SK-N-DZ (cell line): Measurements from ENCODE around the gene GRM8.
"Not testable (repeated sequence)": the region's sequence is repeated elsewhere in the genome, so short reads cannot be mapped to it uniquely, and the experiment has no call there.

Experiments used
- DNase-seq: peaks from one replicate; pipeline ENCODE4 v3.0.0-alpha.2; 2015; ENCODE audit warnings: low spot score

GRM8 gene

GRCh38 chr7:126727930-126728391 is 524.8 kb downstream of the GRM8 start:
- DNase-seq, result no peak

- no peak for DNase-seq
Measured at GRCh38 chr7:126723966-126724544, 528.7 kb downstream of the GRM8 start.

DNA sequence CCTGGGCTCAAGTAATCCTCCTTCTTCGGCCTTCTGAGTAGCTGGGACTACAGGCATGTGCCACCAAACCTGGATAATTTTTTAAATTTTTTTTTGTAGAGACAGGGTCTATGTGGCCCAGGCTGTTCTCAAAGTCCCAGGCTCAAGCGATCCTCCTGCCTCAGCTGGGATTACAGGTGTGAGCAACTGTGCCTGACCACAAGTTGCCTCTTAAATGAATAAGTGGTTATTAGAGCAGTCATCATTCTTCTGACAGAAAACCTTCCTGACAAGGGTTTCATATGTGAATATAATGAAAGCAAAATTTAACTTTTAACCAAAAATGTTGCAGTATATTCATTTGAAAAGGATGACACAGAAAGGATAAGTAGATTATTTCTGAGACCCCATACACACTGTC is 532.5 kb downstream of the GRM8 start:
- no peak for DNase-seq

- DNase-seq, result no peak
Measured at GRCh38 chr7:126718419-126718818, 534.3 kb downstream of the GRM8 start.

DNA sequence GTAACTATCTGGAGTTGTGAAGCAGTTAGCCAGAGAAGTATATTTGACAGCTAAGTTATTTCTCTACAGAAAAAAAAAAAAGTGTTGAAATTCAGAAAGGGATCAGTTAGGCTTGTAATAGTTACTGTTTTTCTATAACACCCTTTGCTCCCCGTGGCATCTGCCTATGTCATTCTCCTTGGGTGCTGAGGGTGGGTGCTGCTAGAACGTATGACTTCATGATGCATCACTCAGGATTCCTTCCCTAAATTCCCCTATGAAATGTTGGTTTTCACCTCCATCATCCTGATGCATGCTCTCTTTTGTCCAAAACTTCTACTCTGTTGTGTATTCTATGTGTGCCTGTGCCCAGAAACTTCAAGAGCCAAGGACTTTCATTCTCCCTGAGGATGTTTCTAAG is 536.4 kb downstream of the GRM8 start:
- no peak for DNase-seq

GRCh38 chr7:126715076-126715475 is 537.7 kb downstream of the GRM8 start:
- no peak for DNase-seq

DNA sequence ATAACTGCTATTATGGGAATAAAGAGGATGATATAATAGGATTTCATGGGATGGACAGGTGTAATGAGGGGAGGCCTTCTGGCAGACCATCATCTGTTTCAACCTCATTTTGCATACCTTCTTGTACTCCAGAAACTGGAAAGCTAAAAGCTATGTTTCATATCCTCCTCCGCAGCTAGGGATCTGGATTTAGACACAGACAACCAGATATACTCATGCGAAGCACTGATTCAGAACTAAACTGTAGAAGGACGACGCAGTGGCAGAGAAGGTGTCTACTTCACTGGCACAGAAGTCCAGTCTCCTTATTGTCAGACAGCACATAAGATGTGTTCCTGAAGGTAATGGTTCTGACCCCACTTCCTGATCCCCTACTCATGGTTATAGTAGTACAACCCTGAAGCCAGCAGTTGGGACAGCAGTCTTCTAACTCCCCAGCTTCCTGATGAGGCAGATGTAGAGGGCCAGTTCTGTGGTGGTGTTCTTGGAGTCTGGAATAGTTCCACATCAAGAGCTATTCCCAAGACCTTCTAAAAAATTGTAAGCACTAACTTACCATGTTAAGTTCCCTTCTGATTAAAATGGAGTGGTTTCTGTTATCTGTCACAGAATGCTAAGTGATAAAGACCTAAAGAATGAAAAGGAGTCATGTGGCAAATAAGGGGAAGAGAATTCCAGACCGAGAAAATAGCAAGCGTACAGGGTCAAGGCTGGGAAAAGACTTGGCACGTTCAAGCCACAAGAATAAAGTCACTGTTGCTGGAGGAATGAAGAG is 550.3 kb downstream of the GRM8 start:
- DNase-seq, result peak; percentile 32

DNA sequence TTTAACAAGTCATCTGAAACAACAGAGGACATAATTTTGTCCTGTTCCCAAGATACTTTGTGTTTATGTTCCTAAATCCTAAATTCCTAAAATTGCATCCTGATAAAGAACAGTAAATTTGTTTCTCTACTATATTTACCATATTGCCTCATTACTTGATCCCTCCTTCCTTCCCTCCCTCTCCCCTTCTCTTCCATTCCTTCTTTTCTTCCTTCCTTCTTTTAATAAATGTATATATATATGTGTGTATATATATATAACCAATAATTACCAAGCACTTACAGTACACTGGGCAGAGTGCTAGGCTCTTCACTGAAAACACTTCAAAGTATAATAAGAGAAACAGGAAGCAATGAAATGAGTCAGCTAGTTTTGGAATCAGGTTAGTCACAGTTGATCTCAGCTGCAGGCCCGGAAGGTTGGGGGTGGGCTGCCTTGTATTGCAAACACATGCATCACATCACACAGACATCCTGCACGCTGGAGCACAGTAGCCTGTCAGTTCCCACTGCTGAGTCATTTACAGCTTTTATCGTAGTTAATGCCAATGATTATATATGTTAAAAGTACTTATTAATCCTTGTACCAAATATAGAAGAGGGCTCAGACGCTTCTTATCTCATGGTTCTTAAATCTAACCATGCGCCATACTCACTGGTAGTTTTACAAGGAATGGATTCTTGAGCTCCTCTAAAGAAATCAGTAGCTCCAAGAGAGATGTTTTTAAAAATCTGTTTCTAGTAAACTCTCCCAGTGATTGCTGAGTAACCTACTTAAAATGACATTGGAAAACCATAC is 551.7 kb downstream of the GRM8 start:
- DNase-seq, result peak; percentile 71

GRCh38 chr7:126699707-126700106 is 553.0 kb downstream of the GRM8 start:
- peak; percentile 74 for DNase-seq

GRCh38 chr7:126698909-126699308 is 553.8 kb downstream of the GRM8 start:
- DNase-seq, result peak; percentile 71

GRCh38 chr7:126698446-126698845 is 554.3 kb downstream of the GRM8 start:
- DNase-seq, result no peak

GRCh38 chr7:126696256-126697038 is 556.3 kb downstream of the GRM8 start:
- DNase-seq, result no peak

- no peak for DNase-seq
Measured at GRCh38 chr7:126690848-126691751, 561.6 kb downstream of the GRM8 start.

DNA sequence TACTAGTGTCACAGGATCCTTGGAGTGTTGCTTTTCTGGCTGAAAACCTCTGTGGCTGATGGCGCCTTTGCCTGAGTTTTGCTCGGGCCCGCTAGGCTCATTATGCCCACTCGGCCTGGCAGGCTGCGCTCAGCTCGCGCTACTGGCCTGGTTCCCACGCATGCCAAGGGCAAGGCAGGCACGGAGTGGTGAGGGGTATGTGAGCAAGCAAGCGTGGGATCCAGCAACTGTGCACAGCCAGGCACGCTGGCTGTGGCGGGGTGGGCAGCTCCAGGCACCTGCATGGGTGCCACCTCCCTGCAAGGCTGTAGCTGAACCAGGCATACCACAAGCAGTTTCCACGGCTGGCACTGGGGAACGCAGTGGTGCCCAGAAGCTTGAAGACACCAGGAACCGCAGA is 562.6 kb downstream of the GRM8 start:
- no peak for DNase-seq

DNA sequence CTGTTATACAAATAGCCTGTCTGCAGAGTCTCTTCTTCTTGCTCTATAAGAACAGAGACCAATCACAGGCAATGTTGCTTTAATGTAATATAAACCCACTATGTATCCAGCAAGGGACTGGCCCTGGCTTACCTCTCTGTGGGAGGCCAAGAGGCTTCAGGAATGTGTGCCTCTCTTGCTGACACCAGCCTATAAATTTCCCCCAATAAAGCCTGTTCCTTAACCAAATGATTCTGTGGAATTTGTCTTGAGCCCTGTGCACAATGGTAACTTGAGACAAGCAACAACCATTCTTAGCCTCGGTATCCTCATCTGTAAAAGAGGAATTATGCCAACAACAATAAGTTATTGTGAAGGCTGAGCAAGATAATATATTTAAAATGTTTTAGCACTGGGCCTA is 563.7 kb downstream of the GRM8 start:
- peak; percentile 49 for DNase-seq

- DNase-seq, result no peak
Measured at GRCh38 chr7:126686474-126686873, 566.3 kb downstream of the GRM8 start.

- no peak for DNase-seq
Measured at GRCh38 chr7:126685596-126685995, 567.1 kb downstream of the GRM8 start.

DNA sequence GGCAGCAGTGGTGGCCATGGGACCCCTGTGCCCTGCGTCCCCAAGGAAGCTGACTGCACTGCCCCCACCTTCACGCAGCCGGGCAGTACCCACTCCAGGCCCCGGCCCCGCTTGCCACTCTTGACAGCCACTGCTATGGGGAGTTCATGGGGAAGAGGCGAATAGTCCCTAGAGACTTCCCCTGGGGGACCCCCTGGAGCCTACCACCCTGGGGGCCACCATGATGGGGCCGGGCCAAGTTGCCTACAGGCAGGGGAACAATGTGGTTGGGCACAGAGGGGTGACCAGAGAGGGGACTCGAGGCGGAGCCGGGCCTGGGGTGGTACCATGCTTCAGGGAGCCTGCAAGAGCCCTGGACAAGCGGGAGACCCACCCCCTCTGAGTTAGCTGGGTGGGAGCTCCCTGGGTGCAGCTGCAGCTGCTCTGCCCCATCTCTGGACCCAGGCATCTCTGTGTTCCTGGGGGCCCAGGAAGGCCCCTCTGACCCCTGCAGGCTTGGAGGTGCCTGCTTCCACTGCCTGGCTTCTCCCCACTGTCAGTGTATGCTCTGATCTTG is 567.6 kb downstream of the GRM8 start:
- no peak for DNase-seq

DNA sequence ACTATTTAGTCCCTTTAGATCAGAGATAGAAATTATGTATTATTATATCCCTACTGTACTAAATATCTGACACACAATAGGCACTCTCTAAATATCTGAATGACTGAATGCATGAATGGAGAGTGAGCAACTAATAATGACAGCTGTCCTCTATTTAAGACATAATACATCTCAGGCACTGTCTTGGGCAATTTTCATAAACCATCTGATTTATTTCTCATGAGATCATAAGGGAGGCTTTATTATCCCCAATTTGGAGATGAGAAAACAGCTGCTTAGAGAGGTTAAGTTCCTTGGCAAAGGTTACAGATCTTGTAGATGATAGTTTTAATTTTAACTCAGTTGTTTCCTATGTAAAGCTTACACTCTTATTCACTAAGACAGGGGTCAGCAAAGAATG is 570.6 kb downstream of the GRM8 start:
- no peak for DNase-seq

GRCh38 chr7:126668762-126669161 is 584.0 kb downstream of the GRM8 start:
- DNase-seq, result not testable (repeated sequence)
